K562 (cell line): ENCODE results near the gene POLR3E. TPM values are rescaled to one million over a fixed set of nuclear protein-coding genes. Genes with fewer than 3 reads are reported as not detected.
A peak's percentile ranks its signal among the peaks of the same experiment; 100 is the strongest.

Experiments used
- ATAC-seq: fragments of 200-7000 bp; cut with Tn5 transposase; 3 replicates; pipeline ENCODE4 v1.9.1; 2020; ENCODE audit warnings: moderate library complexity
- BruUV-seq: library from RNA; stranded (reverse); fragments of 400-500 nt; replicated peaks from 2 replicates; lab custom pipeline; 2021; lab: Mats Ljungman, UMichigan
- CTCF ChIA-PET: fragments of 300-600 bp; formaldehyde crosslinking; extraction: SDS; loops from one replicate; lab custom pipeline; 2021; ENCODE audit warnings: low intra/inter-chr PET ratio; lab: Yijun Ruan, JAX
- POLR2A ChIA-PET: fragments of 300-600, 350-650 bp; sonication (Branson Sonifier 250); formaldehyde crosslinking; extraction: SDS; loops from one replicate; lab custom pipeline; 2021; ENCODE audit warnings: antibody characterized with exemption, inconsistent platforms; lab: Yijun Ruan, JAX
- DNase-seq, 4 experiments: peaks; one replicate each; pipeline versions ENCODE4 v3.0.0 to v3.0.0-alpha.2; 2011 to 2018; ENCODE audit warnings: low spot score in 3 of 4, mixed read lengths in 3 of 4; ENCODE audit errors: extremely low read depth in 1 of 4
- FAIRE-seq: peaks from 2 replicates; lab custom pipeline; 2011; peaks lifted over from hg19 to GRCh38; lab: Jason Lieb, UNC
- H2AFZ ChIP-seq: 2 replicates; pipeline ENCODE4 v1.6.0; 2011; ENCODE audit warnings: low read depth, low read length, control low read depth, inconsistent platforms
- H3K27ac ChIP-seq: fragments of 200-600 bp; 3 replicates; pipeline ENCODE4 v1.8.0; 2011; ENCODE audit warnings: low read depth, mild to moderate bottlenecking, control low read depth, inconsistent platforms, low read length, moderate library complexity, mixed read lengths; ENCODE audit errors: extremely low read depth
- H3K27me3 ChIP-seq, 2 experiments: fragments of 300-600 bp in 1 of 2; 2 replicates in 1 of 2; 3 replicates in 1 of 2; pipeline versions ENCODE4 v1.6.0 to v1.8.0; 2011; ENCODE audit warnings: inconsistent platforms in 2 of 2, low read length in 2 of 2, mild to moderate bottlenecking in 1 of 2, mixed read lengths in 1 of 2, moderate library complexity in 1 of 2; ENCODE audit not compliant: control insufficient read depth in 2 of 2, insufficient read depth in 2 of 2
- H3K36me3 ChIP-seq: fragments of 300-600 bp; 3 replicates; pipeline ENCODE4 v1.8.0; 2011; ENCODE audit warnings: mild to moderate bottlenecking, low read length, inconsistent platforms; ENCODE audit not compliant: control insufficient read depth, insufficient read depth
- H3K4me1 ChIP-seq, 2 experiments: fragments of 200-600 bp in 1 of 2; replicated peaks in 1 of 2; 2 replicates in 1 of 2; 3 replicates in 1 of 2; pipeline versions ENCODE4 v1.5.1 to v1.8.0; 2011; ENCODE audit warnings: inconsistent platforms in 2 of 2, low read length in 2 of 2, mild to moderate bottlenecking in 1 of 2, mixed read lengths in 1 of 2, moderate library complexity in 1 of 2; ENCODE audit not compliant: control insufficient read depth in 2 of 2, insufficient read depth in 2 of 2
- H3K4me2 ChIP-seq: 2 replicates; pipeline ENCODE4 v1.6.1; 2011; ENCODE audit warnings: low read length, control low read depth, inconsistent platforms, mixed read lengths; ENCODE audit not compliant: insufficient read depth
- H3K4me3 ChIP-seq: fragments of 200-600 bp; sonication (generic), shearing (Covaris generic); 2 replicates; pipeline ENCODE4 v1.5.1; 2016; ENCODE audit warnings: control low read depth, inconsistent platforms
- H3K79me2 ChIP-seq: fragments of 200-600 bp; 3 replicates; pipeline ENCODE4 v1.8.0; 2011; ENCODE audit warnings: low read length, inconsistent platforms; ENCODE audit not compliant: control insufficient read depth, insufficient read depth
- H3K9ac ChIP-seq, 2 experiments: 2 replicates each; pipeline versions ENCODE4 v1.6.0 to v1.6.1; 2011; ENCODE audit warnings: low read depth in 2 of 2, low read length in 2 of 2, control low read depth in 1 of 2, inconsistent platforms in 1 of 2, mild to moderate bottlenecking in 1 of 2, mixed read lengths in 1 of 2; ENCODE audit not compliant: insufficient read depth in 1 of 2
- H3K9me1 ChIP-seq: one replicate; pipeline ENCODE4 v1.6.0; 2011; ENCODE audit warnings: inconsistent platforms, mild to moderate bottlenecking, low read length, moderate library complexity; ENCODE audit not compliant: control insufficient read depth, insufficient read depth
- H3K9me3 ChIP-seq: replicated peaks from 2 replicates; pipeline ENCODE4 v1.5.1; 2011; ENCODE audit warnings: low read depth, low read length, inconsistent platforms; ENCODE audit not compliant: control insufficient read depth, insufficient read depth
- H4K20me1 ChIP-seq: replicated peaks from 2 replicates; pipeline ENCODE4 v1.6.1; 2011; ENCODE audit warnings: low read length, inconsistent platforms, mixed read lengths; ENCODE audit not compliant: control insufficient read depth, insufficient read depth
- AFF4 ChIP-seq: sonication (generic); formaldehyde crosslinking; IDR thresholded peaks from 2 replicates; pipeline ENCODE4 v1.8.0; 2023; ENCODE audit warnings: mild to moderate bottlenecking, missing genetic modification reagents
- CREB1 ChIP-seq, 2 experiments: sonication (generic) in 1 of 2; formaldehyde crosslinking in 1 of 2; IDR thresholded peaks; 2 replicates each; pipeline versions ENCODE4 v1.6.1 to v1.8.0; 2012 to 2022; ENCODE audit warnings: inconsistent platforms in 1 of 2, mild to moderate bottlenecking in 1 of 2, missing genetic modification reagents in 1 of 2, moderate library complexity in 1 of 2
- HDAC1 ChIP-seq, 2 experiments: fragments of 450-650 bp; IDR thresholded peaks; 2 replicates each; pipeline ENCODE4 v1.6.1; 2016 to 2017; ENCODE audit warnings: inconsistent platforms in 1 of 2, mild to moderate bottlenecking in 1 of 2, moderate library complexity in 1 of 2
- JUNB ChIP-seq: fragments of 450-650 bp; formaldehyde crosslinking; conservative IDR thresholded peaks from 2 replicates; pipeline ENCODE4 v1.4.0; 2020; ENCODE audit warnings: mild to moderate bottlenecking
- MAFF ChIP-seq: IDR thresholded peaks from 2 replicates; pipeline ENCODE4 v1.6.1; 2012; ENCODE audit warnings: low read length, improper control_type of control experiment
- NR1H2 ChIP-seq: sonication (generic); formaldehyde crosslinking; IDR thresholded peaks from 2 replicates; pipeline ENCODE4 v1.4.0; 2020; ENCODE audit warnings: mild to moderate bottlenecking, missing genetic modification reagents
- NR4A1 ChIP-seq, 2 experiments: fragments of 250-450 bp in 1 of 2; fragments of 450-650 bp in 1 of 2; sonication (Bioruptor Pico) in 1 of 2; IDR thresholded peaks; 2 replicates each; pipeline versions ENCODE4 v1.4.0 to v1.6.1; 2016 to 2020; ENCODE audit warnings: mild to moderate bottlenecking in 2 of 2, missing compliant biosample characterization in 1 of 2, missing genetic modification characterization in 1 of 2, moderate library complexity in 1 of 2
- RBBP5 ChIP-seq: fragments of 200-600 bp; sonication (generic); IDR thresholded peaks from 2 replicates; pipeline ENCODE4 v1.6.1; 2012; ENCODE audit warnings: borderline replicate concordance, mild to moderate bottlenecking, low read length, control low read depth, inconsistent platforms; ENCODE audit not compliant: insufficient read depth, poor library complexity, severe bottlenecking
- SRF ChIP-seq, 2 experiments: fragments of 250-450, 450-650 bp in 1 of 2; sonication (Bioruptor Pico) in 1 of 2; sonication (generic) in 1 of 2; formaldehyde crosslinking; IDR thresholded peaks; 2 replicates each; pipeline versions ENCODE4 v1.5.0 to v1.5.1; 2020 to 2022; ENCODE audit warnings: mild to moderate bottlenecking in 1 of 2, missing genetic modification reagents in 1 of 2
- VEZF1 ChIP-seq: fragments of 200-800 bp; sonication (Bioruptor generic); IDR thresholded peaks from 2 replicates; pipeline ENCODE4 v1.6.1; 2017; ENCODE audit warnings: missing genetic modification characterization, missing compliant biosample characterization
- ZFPM2 ChIP-seq: fragments of 250-450 bp; sonication (Bioruptor Pico); IDR thresholded peaks from 2 replicates; pipeline ENCODE4 v1.5.1; 2022; ENCODE audit warnings: mild to moderate bottlenecking
- ZNF165 ChIP-seq: fragments of 250-450 bp; sonication (Bioruptor Pico); IDR thresholded peaks from 2 replicates; pipeline ENCODE4 v1.4.0; 2020; ENCODE audit warnings: borderline replicate concordance
- ZNF23 ChIP-seq: fragments of 250-450 bp; sonication (Bioruptor Pico); IDR thresholded peaks from 2 replicates; pipeline ENCODE4 v1.4.0; 2020; ENCODE audit warnings: mild to moderate bottlenecking
- WGBS: fragments of 100-300 bp; shearing (Covaris generic); methylation state at CpG from one replicate; pipeline ENCODE4 v1.1.6; 2016; ENCODE audit warnings: low coverage, mixed read lengths; ENCODE audit not compliant: insufficient coverage; ENCODE audit errors: missing lambda C conversion rate; 5-methylcytosine and 5-hydroxymethylcytosine counted together
- in situ Hi-C: fragments of 300-500 bp; cut with MboI; formaldehyde crosslinking; loops from 4 replicates; pipeline ENCODE4 v1.15.0; 2018; ENCODE audit warnings: inconsistent platforms, mixed read lengths
- intact Hi-C: fragments of 100-400 bp; cut with micrococcal nuclease; formaldehyde crosslinking; loops from 2 replicates; pipeline ENCODE4 v1.14.2; 2022
- polyA plus RNA-seq, 8 experiments: library from polyadenylated mRNA; depleted of rRNA in 4 of 8; stranded (reverse) in 5 of 8; unstranded in 3 of 8; fragments of >200 nt; fragmentation: Nextera tagmentation in 2 of 8; fragmentation: Illumina TruSeq in 1 of 8; extraction: Ambion mirVana in 2 of 8; extraction: Trizol in 1 of 8; gene quantifications; 2 replicates each; pipeline versions ENCODE4 v1.2.1 to v1.2.3, GENCODE V29; 2011 to 2014; ENCODE audit warnings: inconsistent platforms in 1 of 8, missing spikeins in 1 of 8
- total RNA-seq, 7 experiments: library from RNA; depleted of rRNA in 6 of 7; stranded (reverse); fragments of >200 nt in 6 of 7; fragmentation: Illumina TruSeq in 2 of 7; extraction: Trizol in 2 of 7; gene quantifications; 2 replicates each; pipeline versions ENCODE4 v1.2.1 to v1.2.3, GENCODE V29; 2011 to 2021; ENCODE audit warnings: low replicate concordance in 1 of 7

Gene POLR3E
- total and polyA plus RNA-seq, 9 of the 15 experiments (the other 6 are each of a cell fraction or from before 2014, with no cell fraction given), result 17.7 to 151 (median 82.6) TPM

GRCh38 chr16:22296225-22297113 is 740 bp upstream of the POLR3E start:
- Histone ChIP-seq H3K9me3 (no peaks in the 10 kb centered on the region), H3K4me2 (peak overlapping the region; percentile 83), H3K9me1 (no peaks in the 10 kb centered on the region), H3K27me3 (no peaks in the 10 kb centered on the region), H3K27ac (peak overlapping the region; percentile 32), H3K9ac (peak overlapping the region; percentile 77 to 90; a peak in 3 of 4 replicates), H3K36me3 (peaks cover 28% of the 10 kb centered on the region), H3K79me2 (peaks cover 43% of the 10 kb centered on the region), H2AFZ (peak overlapping the region; percentile 89), H4K20me1 (peaks cover 22% of the 10 kb centered on the region; the same call in 1 of the 2 replicates), H3K4me1 (peaks cover 15 to 23% of the 10 kb centered on the region in 2 experiments; a peak in 4 of 5 replicates), H3K4me3 (peak overlapping the region; percentile 96)
- ATAC-seq, result peak; percentile 4; the same call in 1 of the 3 replicates
- ChIA-PET POLR2A (interaction anchor here (0.9 to 2.8 kb wide), 4 partner anchors 23 to 105 kb away, joined by 4 to 13 read pairs (median 8); partner anchors contain the start of gene EEF2K), CTCF (interaction anchor here (0.8 to 3.3 kb wide), 4 partner anchors 90 to 106 kb away, joined by 3 to 49 read pairs (median 18); partner anchors contain the start of gene EEF2K)
- WGBS, result 1% methylated on average over 17 of the region's 17 CpGs
- BruUV-seq, result no TSS peak
- in situ Hi-C loops, result loop anchor here (5.0 kb wide), 1 partner anchor 89 kb away; the partner anchor contains the start of gene EEF2K
- intact Hi-C loops, result loop anchor here (1.0 to 5.0 kb wide), 3 partner anchors 90 to 299 kb away; partner anchors contain the start of gene EEF2K
- peak; percentile 37 for FAIRE-seq
- peak in 2 of 4 experiments; percentile 29 to 34 for DNase-seq
- no peak for TF ChIP-seq VEZF1 (CRISPR knock-in tag)
- TF ChIP-seq ZFPM2 (CRISPR knock-in tag), result no peak
- no peak for TF ChIP-seq CREB1 (IDR thresholded peaks at IDR 0.05)
- TF ChIP-seq CREB1 (CRISPR knock-in tag; IDR thresholded peaks at IDR 0.05), result no peak
- no peak for TF ChIP-seq JUNB
- TF ChIP-seq MAFF, result peak; percentile 58
- peak in 1 of 2 experiments; percentile 14; a peak in 1 of 4 replicates for TF ChIP-seq HDAC1 (IDR thresholded peaks at IDR 0.05)
- TF ChIP-seq RBBP5, result no peak
- no peak for TF ChIP-seq AFF4 (CRISPR knock-in tag)
- TF ChIP-seq NR1H2 (CRISPR knock-in tag), result no peak
- TF ChIP-seq ZNF23 (CRISPR knock-in tag), result no peak
- TF ChIP-seq NR4A1 (CRISPR knock-in tag; IDR thresholded peaks at IDR 0.05), result no peak
- 0 out of 2 replicates have a peak, but pooled peaks have one; percentile 18 for TF ChIP-seq NR4A1 (tag; IDR thresholded peaks at IDR 0.05)
- no peak for TF ChIP-seq ZNF165 (CRISPR knock-in tag)
- TF ChIP-seq SRF (CRISPR knock-in tag; IDR thresholded peaks at IDR 0.05), result no peak
